Measurements from ENCODE around the gene MET.
"Not testable (repeated sequence)": the region's sequence is repeated elsewhere in the genome, so short reads cannot be mapped to it uniquely, and the experiment has no call there.

The MET gene

GRCh38 chr7:116726713-116727431 lies 54.9 kb downstream of the MET start:
- DNase-seq (ENCODE audit: low read depth, low spot score) = no peak

GRCh38 chr7:116727432-116728009 lies 55.5 kb downstream of the MET start:
- no peak for DNase-seq (ENCODE audit: low read depth, low spot score)

- no peak for DNase-seq (ENCODE audit: low read depth, low spot score)
These were observed 56.4 kb downstream of the MET start for GRCh38 chr7:116728413-116728812.

- no peak for DNase-seq (ENCODE audit: low read depth, low spot score)
These were observed 58.4 kb downstream of the MET start for GRCh38 chr7:116730097-116731022.

GRCh38 chr7:116731023-116731395 lies 59.0 kb downstream of the MET start:
- DNase-seq (ENCODE audit: low read depth, low spot score) = no peak

GRCh38 chr7:116731445-116732335 lies 59.7 kb downstream of the MET start:
- no peak for DNase-seq (ENCODE audit: low read depth, low spot score)

- DNase-seq (ENCODE audit: low read depth, low spot score) = no peak
These were observed 61.0 kb downstream of the MET start for GRCh38 chr7:116732788-116733694.

GRCh38 chr7:116733924-116734580 lies 62.1 kb downstream of the MET start:
- no peak for DNase-seq (ENCODE audit: low read depth, low spot score)

GRCh38 chr7:116734710-116735109 lies 62.7 kb downstream of the MET start:
- DNase-seq (ENCODE audit: low read depth, low spot score) = no peak

GRCh38 chr7:116736927-116737715 lies 65.1 kb downstream of the MET start:
- no peak for DNase-seq (ENCODE audit: low read depth, low spot score)

- DNase-seq (ENCODE audit: low read depth, low spot score) = no peak
These were observed 66.4 kb downstream of the MET start for GRCh38 chr7:116738378-116738777.

GRCh38 chr7:116739307-116739706 lies 67.3 kb downstream of the MET start:
- DNase-seq (ENCODE audit: low read depth, low spot score) = no peak

- no peak for DNase-seq (ENCODE audit: low read depth, low spot score)
These were observed 68.2 kb downstream of the MET start for GRCh38 chr7:116740231-116740630.

- no peak for DNase-seq (ENCODE audit: low read depth, low spot score)
These were observed 68.9 kb downstream of the MET start for GRCh38 chr7:116740755-116741462.

- DNase-seq (ENCODE audit: low read depth, low spot score) = no peak
These were observed 69.8 kb downstream of the MET start for GRCh38 chr7:116741625-116742316.

GRCh38 chr7:116742641-116743040 lies 70.6 kb downstream of the MET start:
- DNase-seq (ENCODE audit: low read depth, low spot score) = no peak

- DNase-seq (ENCODE audit: low read depth, low spot score) = not testable (repeated sequence)
These were observed 71.8 kb downstream of the MET start for GRCh38 chr7:116743835-116744234.

- DNase-seq (ENCODE audit: low read depth, low spot score) = not testable (repeated sequence)
These were observed 74.4 kb downstream of the MET start for GRCh38 chr7:116746388-116746787.
